Measurements from ENCODE around the gene TMEM225B.

Gene TMEM225B

DNA sequence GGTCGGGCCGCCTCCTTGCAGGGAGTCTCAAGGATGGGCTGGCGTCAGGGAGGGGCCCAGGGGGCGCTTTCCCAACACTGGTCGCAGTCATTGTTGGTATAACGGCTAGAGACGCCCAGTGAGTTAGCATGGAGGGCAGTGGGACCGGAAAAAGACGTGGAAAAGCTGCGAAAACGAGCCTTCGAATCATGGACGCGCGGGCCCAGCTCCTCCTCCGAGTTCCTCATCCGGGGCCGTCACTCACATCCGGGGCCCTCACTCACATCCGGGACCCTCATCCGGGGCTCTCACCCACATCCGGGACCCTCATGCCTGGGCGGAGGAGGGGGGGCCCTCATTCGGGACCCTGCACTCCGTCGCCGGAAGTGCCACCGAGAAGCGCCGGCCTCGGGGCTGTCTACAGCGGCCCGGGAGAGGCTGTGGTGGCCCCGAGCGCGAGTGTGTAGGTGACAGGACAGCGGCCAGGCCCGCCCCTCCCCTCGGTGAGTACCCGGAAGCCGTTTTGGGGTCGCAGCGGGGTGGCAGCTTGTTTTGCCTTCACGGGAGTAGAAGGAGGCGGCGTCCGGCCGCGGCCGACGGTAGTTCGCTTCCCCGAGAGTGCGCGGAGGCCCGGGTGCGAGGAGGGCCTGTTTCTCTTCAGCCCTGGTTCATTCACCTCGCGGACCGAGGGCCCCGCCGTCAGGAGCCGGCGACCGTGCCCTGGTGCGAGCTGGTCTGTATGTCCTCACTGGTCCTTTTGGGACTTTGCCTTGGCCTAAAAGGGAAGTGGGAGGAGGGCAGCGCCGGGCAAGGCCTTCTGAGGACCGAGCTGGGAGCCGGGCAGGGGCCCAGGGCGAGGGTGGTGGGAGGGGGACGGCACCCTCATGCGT lies 39.5 kb upstream of the TMEM225B start, which contains the start of gene ZNF655 (continued):
- peak; percentile 35 for TF ChIP-seq ZNF561 (tag by site-specific recombination; IDR thresholded peaks at IDR 0.05; ENCODE audit: borderline replicate concordance)
- TF ChIP-seq ZNF629 (tag by site-specific recombination; IDR thresholded peaks at IDR 0.05) = peak; percentile 69
- no peak for TF ChIP-seq TCF7L2 (IDR thresholded peaks at IDR 0.05; ENCODE audit: borderline replicate concordance, low read depth, low read length)
- no peak for TF ChIP-seq ZNF280C (tag by site-specific recombination; IDR thresholded peaks at IDR 0.05)
- peak; percentile 22 for TF ChIP-seq KLF9 (tag by site-specific recombination; IDR thresholded peaks at IDR 0.05; ENCODE audit: low read depth)
- TF ChIP-seq ZNF223 (tag by site-specific recombination; IDR thresholded peaks at IDR 0.05) = 0 out of 2 replicates have a peak, but pooled peaks have one; percentile 15

DNA sequence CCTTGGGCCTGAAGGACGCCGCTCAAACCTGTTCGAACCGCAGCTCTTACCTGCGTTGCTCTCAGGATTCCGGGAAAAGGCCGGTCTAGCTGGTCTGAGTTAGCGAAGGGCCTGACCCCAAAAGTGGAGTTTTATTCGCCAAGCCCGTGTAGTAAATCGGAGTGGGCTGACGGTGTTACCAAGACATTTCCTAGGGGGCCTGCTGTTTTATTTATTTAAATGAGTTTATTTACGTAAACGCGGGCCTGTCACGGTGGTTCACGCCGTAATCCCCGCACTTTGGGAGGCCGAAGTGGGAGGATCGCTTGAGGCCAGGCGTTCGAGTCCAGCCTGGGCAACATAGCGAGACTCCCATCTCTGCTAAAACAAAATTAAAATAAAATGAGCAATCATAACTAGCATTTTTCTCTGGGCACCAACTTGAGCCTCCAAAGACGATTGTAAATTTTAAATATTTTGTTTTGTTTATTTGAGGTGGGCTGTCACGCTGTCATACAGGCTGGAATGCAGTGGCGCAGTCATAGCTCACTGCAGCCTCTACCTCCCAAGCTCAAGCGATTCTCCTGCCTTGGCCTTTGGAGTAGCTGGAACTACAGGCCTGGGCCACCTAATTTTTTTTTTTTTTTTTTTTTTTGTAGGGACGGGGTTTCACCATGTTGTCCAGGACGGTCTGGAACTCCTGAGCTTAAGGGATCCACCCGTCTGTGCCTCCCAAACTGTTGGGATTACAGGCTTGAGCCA lies 38.7 kb upstream of the TMEM225B start:
- Histone ChIP-seq H3K27ac (ENCODE audit: extremely low read depth, low read depth, low read length) (peak overlapping the region; percentile 90), H3K9me3 (ENCODE audit: control insufficient read depth, insufficient read depth, low read depth, low read length) (no peaks in the 10 kb centered on the region), H3K36me3 (ENCODE audit: control insufficient read depth in 2 of 2, insufficient read depth in 1 of 2, low read length in 2 of 2) (peaks cover 45 to 65% of the 10 kb centered on the region in 2 experiments), H3K4me3 (ENCODE audit: low read depth, low read length) (peak overlapping the region; percentile 93), H3K4me1 (ENCODE audit: control insufficient read depth, insufficient read depth, low read length) (peaks cover 7% of the 10 kb centered on the region)
- CTCF ChIA-PET = no interaction called here
- POLR2A ChIA-PET = interaction anchor here (0.9 to 3.4 kb wide), 9 partner anchors 8 to 360 kb away, joined by 4 to 26 read pairs (median 5); partner anchors contain the start of genes BUD31, CPSF4, PDAP1 and PTCD1
- no peak for TF ChIP-seq ZNF114 (tag by site-specific recombination; IDR thresholded peaks at IDR 0.05)
- TF ChIP-seq, protein P1, sequence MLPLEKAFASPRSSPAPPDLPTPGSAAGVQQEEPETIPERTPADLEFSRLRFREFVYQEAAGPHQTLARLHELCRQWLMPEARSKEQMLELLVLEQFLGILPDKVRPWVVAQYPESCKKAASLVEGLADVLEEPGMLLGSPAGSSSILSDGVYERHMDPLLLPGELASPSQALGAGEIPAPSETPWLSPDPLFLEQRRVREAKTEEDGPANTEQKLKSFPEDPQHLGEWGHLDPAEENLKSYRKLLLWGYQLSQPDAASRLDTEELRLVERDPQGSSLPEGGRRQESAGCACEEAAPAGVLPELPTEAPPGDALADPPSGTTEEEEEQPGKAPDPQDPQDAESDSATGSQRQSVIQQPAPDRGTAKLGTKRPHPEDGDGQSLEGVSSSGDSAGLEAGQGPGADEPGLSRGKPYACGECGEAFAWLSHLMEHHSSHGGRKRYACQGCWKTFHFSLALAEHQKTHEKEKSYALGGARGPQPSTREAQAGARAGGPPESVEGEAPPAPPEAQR (tag by site-specific recombination; IDR thresholded peaks at IDR 0.05) = no peak
- TF ChIP-seq ZNF792 (tag by site-specific recombination; IDR thresholded peaks at IDR 0.05) = no peak
- peak; percentile 72; the same call in 1 of the 2 replicates for TF ChIP-seq ZNF394 (tag by site-specific recombination; IDR thresholded peaks at IDR 0.05; ENCODE audit: borderline replicate concordance)
- TF ChIP-seq, protein P2, sequence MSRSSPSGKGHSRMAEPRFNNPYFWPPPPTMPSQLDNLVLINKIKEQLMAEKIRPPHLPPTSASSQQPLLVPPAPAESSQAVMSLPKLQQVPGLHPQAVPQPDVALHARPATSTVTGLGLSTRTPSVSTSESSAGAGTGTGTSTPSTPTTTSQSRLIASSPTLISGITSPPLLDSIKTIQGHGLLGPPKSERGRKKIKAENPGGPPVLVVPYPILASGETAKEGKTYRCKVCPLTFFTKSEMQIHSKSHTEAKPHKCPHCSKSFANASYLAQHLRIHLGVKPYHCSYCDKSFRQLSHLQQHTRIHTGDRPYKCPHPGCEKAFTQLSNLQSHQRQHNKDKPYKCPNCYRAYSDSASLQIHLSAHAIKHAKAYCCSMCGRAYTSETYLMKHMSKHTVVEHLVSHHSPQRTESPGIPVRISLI (tag by site-specific recombination; IDR thresholded peaks at IDR 0.05) = peak; percentile 81; the same call in 1 of the 2 replicates
- TF ChIP-seq ZNF600 (tag by site-specific recombination; IDR thresholded peaks at IDR 0.05) = 0 out of 2 replicates have a peak, but pooled peaks have one; percentile 18
- no peak for TF ChIP-seq ELK4 (IDR thresholded peaks at IDR 0.05; ENCODE audit: borderline replicate concordance, low read depth, low read length)
- TF ChIP-seq KLF7 (tag by site-specific recombination; IDR thresholded peaks at IDR 0.05; ENCODE audit: borderline replicate concordance) = 0 out of 2 replicates have a peak, but pooled peaks have one; percentile 1
- TF ChIP-seq ZNF121 (tag by site-specific recombination; IDR thresholded peaks at IDR 0.05) = peak; percentile 92
- TF ChIP-seq ZNF423 (tag by site-specific recombination; IDR thresholded peaks at IDR 0.05) = peak; percentile 17; the same call in 1 of the 2 replicates
- 0 out of 2 replicates have a peak, but pooled peaks have one; percentile 10 for TF ChIP-seq ZNF629 (tag by site-specific recombination; IDR thresholded peaks at IDR 0.05)
- no peak for TF ChIP-seq SCRT2 (tag by site-specific recombination; IDR thresholded peaks at IDR 0.05)

Measured in HEK293 (cell line).